ENCODE results near the gene SARDH.
A peak's percentile ranks its signal among the peaks of the same experiment; 100 is the strongest.
"Not testable (repeated sequence)": the region's sequence is repeated elsewhere in the genome, so short reads cannot be mapped to it uniquely, and the experiment has no call there.

The SARDH gene

DNA sequence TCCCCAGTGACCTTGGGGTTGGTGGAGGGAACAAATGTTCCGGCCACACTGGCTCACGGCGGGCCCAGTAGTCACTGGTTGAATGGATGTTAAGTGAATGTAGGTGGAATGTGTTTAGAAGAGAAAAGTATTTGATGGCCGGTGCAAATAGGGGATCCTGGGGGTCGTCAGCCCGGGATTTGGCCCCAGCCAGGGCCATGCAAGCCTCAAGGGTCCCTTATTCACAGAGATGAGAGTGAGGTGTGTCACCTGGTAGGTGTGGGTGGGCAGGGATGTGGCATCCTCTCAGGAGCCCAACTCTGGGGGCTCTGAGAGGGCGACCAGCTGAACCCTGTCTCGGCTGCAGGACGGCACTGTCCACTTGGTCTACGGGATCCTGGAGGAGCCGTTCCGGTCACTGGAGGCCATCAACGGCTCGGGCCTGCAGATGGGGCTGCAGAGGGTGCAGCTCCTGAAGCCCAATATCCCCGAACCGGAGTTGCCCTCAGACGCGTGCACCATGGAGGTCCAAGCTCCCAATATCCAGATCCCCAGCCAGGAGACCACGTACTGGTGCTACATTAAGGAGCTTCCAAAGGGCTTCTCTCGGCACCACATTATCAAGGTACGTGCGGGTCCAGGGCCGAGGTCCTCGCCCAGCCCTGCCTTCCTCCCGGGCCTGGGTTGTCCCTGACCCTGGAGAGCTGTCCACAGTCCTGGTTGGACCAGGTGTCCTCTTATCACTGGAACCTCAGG, 96.1 kb downstream of the SARDH start:
- DNase-seq = no peak

DNA sequence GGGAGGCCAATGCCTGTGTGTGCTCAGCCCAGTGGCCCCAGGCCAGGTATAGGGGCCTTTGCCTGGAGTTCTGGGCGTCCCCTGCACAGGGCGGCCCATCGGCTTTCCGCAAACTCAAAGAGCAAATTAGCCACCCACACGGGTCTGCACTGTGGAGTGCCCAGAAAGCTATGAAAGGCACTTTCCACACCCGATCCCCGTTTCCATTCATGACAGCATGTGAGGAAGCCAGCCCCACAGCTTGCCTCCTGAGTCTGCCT, 96.8 kb downstream of the SARDH start:
- no peak for DNase-seq

DNA sequence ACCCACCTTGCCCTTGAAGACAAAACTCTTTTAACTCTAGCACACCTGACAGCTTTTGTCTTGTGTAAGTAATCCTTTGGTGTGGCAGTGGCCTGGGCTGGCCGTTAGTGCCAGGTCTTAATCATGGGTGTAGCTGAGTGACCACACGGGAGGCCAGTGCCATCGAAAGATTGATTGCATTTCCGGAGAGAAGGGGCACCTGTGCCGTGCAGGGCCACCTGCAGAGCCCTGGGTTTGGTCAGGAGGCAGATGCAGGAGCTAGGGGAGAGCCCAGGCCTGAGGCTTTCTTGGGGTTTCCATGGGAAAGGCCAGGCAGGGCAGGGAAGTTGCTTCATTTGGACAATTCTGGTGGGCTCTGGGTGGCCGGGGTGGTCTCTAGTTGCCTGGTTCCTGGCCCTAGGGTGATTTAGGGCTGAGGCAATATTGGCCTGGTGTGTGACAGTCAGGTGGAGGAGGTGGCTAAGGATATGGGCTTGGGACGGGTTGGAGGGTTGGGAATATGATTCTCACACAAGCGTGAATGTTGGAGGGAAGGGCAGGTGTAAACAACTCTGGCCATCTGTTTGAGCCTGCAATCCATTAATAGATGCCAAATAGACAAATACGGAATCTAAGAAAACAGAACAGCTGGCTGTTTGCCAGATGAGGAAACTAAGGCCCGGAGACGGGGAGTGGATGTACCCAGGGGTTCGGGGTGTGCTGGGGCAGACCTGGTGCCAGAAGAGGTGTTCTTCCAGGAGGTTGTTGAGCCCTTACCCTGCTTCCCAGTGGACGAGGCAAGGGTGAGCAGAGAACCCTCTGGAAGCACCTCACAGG, 97.4 kb downstream of the SARDH start:
- DNase-seq = peak; percentile 17

DNA sequence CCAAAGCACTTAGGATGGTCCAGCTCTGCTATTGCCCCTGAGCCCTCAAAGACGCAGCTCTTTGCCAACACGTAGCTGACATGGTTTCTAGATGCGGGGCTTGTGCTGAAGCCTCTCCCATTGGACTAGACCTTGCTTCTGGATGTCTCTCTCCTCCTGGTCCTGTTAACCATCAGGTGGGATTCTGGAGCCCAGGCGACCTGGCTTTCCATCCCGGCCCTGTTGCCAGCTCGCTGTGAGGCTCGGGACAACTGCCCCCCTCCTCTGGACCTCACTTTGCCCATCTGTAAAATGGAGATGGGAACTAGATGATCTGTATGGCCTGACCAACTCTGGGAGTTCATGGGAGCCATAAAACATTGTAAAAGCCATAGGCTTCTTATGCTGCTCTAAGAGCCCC, 98.0 kb downstream of the SARDH start:
- DNase-seq = no peak

DNA sequence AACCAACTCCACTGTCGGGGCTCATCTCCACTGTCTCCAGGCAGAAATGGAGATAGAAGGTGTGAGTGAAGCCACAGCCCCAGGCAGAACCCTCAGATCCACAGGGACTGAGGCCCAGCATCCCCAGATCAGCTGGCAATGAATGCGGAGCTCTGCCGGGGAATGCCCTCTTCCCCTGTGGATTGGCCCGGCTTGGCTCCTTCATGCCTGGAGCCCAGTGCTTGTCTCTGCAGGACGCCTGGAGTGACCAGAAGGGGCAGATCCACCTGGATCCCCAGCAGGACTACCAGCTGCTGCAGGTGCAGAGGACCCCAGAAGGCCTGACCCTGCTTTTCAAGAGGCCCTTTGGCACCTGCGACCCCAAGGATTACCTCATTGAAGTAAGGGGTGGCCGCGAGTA, 98.5 kb downstream of the SARDH start:
- no peak for DNase-seq

DNA sequence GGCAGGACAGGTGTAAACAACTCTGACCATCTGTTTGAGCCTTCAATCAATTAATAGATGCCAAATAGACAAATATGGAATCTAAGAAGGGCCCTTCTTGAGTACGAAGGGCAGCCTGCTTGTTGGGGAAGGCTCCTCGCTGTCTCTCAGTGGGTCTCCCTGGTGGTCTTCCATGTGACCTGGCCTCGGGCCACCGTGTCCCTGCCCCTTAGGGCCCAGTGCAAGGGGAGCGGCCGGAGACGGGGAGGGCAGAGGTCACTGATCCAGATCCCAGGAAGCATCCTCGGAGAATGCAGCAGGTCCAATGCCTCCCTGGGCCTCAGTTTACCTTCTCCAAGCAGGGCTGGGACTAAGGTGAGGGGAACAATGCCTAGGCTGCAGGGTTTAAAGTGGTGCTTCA, 99.4 kb downstream of the SARDH start:
- DNase-seq = no peak

DNA sequence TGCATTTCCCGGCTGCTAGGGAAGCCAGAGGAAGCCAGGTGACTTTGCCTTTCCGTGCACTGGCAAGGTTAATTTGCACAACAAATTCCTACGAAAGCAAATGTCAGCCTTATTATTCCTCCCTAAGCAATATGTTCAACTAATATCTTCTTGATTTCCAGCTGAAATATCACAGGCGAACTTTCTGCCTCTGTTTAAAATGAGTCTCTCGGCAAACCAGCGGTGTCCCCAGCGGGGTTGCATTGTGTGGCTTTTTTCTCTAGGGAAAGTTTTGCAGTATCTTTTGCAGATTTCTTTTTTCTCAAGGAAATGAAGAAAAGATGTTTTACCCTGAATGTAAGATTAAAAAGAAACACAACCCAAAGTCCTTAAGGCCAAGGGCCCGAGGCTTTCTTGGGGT, 100.1 kb downstream of the SARDH start:
- DNase-seq = no peak

DNA sequence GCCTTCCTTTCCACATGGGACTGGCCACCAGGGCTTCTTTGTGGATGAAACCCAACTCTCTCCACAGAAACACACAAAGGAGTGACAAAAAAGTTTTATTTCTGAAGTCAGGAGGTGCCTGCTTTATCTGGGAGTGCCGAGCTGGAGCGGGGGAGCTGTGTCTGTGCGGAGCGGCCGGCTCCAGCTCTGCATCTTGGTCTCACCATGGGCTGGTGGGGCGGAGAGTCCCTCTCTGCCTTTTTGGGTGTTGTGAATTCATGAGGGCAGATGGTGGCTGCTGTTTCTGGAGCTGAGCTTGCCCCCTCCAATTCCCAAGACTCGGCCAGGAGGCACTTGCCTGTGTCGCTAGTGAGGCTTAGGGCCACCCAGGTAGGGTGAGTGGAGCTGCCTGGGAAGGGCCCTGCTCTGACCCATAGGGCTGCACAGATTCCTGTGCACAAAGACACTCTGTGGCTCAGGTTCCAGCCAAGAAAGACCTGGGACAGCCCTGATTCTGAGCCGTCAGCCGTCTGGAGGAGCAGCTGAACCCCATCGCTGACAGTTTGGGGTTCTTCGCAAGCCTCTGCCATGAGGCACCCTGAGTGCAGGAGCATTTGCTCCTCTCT, 100.6 kb downstream of the SARDH start:
- no peak for DNase-seq

DNA sequence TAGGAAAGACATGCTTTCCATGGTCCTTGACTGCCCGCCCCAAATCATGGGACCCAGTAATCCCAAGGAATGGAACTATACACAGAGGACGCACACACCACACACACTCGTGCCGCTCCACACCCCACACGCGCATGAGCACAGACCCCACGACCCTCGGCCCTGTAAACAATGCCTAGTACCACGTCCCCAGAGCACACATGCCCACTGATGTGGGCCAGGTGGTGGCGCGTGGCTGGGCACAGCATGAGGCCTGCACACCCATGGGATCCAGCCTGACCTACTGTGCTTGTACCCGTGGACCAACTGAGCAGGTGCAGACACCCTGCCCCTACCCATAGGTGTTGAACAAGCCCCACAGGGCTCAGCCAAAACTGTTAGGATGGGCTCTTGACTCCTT, 101.2 kb downstream of the SARDH start:
- no peak for DNase-seq

DNA sequence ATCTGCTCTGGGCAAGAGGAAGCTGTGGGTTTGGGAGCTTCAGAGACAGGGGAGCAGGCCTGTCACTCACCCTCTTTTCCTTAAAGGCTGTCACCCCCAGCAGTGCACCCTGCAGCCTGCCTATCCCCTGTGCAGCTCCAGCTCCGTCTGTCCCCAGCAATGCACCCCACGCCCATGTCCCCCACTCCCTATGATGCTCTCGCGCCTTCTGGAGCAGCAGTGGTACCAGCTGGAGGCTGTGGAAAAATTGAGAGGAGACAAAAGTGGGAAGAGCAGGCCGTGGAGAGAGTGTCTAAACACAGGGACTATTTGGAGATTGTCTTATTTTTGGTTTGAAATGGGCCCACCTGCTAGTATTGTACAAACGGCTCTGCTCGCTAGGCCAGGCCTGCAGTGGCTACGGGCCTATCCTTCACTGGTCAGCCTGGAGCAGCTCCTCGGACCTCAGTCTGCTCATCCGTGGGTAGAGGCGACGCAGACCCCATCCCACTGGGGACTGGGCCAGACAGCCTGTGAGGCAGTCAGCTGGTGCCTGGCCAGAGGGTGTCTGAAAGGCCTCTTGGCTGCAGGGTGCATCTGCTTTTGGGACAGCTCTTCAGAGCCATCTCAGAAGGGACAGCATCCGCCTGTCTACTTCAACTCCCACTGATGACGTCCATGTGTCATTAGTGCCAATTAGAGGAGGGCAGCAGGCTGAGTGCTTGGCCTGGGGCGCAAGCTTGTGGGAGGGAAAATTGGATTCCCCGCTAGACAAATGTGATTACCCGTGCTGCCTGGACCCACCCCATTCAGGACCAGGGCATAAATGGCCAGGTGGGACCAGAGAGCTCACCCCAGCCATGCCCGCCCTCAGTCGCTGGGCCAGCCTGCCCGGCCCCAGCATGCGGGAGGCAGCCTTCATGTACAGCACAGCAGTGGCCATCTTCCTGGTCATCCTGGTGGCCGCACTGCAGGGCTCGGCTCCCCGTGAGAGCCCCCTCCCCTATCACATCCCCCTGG, 102.3 kb downstream of the SARDH start, which contains the start of gene DBH:
TSS of gene DBH (plus strand) at position 831 of the 999 bp plus-strand sequence. CDS start at position 840, 9 bp downstream.
- DNase-seq = no peak

DNA sequence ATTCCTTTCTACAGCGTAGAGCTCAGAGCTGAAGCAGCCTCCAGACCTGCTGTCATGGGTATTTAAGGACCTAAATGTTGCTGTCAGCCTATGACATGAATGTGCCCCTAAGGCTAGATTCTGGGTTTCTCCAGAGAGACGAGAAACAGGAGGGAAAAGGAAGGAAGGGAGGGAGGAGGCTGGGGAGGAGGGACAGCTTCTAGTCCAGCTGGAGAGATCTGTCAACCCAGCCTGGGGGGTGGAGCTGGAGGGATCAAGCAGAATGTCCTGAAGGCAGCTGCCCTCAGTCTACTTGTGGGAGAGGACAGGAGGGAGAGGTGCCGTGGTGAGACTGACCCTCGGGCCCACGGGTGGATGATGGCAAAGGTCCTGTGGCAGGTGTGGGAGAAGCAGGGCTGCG, 103.1 kb downstream of the SARDH start:
- DNase-seq = no peak

DNA sequence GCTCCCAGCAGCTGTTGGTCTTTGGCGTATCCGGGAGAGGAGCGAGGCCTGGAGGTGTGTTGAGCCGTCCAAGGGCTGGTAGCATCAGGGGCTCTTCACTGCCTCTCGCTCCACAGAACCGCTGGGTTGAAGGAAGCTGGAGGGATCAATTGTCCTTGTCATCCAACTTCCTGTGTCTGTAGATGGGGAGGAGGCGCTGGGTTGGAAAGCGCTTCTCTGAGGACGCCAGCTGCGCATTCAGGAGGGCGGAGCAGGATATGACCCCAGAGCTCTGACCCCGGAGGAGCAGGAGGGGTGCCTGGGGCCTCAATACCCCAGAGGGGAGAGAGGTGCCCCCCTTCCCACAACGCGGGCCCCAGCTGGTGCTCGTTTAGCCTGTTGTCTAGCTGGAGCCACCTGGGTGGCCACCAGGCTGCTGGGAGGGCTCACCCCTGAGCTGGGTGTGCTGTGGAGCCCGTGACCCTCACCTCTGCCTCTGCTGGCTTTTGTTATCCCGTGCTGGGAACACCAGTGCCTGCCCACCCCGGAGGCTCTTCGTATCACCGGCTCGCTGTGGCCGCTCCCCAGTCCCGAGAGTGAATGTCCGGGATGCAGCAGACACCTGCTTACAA, 104.0 kb downstream of the SARDH start:
- DNase-seq = peak; percentile 69

DNA sequence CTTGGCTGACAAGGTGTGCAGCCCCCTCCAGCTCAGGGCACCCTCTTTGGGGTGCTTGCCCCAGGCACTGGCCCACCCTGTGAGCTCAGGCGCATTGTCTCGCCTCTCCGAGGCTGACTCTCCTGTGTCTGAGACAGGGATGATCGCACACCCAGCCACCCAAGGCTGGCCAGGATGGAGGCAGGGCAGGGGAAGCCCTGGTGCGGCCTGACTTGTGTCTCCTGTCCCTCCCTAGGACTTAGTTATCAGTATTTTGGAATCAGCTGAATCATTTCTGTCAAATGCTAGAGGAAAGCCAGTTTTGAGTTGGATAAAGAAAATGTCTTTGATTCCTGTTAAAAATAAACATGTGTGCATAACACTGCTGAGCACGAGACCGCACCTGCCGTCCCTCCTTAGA, 104.5 kb downstream of the SARDH start:
- peak; percentile 74 for DNase-seq

DNA sequence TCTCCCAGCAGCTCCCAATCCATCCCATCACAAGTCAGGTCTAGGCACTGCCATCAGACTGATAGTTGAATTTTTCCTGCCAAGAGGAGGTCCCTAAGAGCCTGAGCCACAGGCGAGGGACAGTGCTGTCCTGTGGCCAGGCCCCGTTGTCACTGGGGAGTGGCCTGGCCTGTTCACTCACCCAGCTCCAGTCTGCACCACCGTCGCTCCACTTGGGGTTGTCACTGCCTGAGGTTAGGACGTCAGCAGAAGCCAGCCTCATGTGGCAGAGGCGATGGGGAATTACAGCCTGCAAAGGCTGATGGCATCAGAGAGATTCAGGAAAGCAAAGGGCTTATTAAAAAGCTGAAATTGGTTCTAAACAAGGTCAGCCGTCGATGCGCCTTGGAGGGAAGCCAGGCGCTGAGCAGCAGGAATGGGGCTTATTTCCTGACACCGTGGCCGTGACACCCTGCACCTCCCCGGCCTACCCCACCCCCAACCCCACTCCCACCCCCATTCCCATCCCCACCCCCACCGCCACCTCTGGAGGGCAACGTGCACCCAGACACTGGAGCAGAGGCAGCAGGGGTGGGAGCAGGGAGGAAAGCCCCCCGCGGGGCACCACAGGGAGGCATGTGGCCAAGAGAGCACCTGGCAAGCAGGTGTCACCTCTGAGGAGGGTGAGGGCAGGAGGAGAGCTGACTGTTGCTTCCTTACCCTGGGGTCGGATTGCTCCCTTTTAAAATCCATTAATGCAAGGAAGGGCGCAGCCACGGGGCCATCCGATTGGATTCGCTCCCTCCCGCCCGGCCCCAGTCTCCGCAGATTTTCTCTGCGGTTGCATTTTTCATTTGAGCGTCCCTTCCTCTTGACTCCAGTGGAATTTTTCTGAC, 105.1 kb downstream of the SARDH start:
- peak; percentile 95 for DNase-seq

DNA sequence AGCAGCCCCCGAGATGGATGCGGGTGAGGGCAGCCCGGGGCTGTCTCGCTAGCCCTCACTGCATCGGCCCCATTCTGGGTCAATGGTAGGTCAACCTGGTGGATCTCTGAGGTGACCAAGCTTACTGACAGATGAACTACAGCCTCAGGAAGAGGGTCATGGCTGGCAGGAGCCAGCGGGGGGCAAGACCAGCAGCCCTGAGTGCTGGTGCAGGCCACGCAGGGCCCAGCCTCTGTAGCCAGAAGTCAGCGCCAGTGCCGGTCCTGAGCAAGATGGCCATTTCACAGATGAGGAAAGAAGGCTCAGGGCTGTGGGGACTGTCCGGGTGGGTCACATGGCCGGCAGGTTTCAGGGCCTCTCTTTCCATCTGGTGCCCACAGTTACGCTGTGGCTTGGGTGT, 107.0 kb downstream of the SARDH start:
- no peak for DNase-seq

DNA sequence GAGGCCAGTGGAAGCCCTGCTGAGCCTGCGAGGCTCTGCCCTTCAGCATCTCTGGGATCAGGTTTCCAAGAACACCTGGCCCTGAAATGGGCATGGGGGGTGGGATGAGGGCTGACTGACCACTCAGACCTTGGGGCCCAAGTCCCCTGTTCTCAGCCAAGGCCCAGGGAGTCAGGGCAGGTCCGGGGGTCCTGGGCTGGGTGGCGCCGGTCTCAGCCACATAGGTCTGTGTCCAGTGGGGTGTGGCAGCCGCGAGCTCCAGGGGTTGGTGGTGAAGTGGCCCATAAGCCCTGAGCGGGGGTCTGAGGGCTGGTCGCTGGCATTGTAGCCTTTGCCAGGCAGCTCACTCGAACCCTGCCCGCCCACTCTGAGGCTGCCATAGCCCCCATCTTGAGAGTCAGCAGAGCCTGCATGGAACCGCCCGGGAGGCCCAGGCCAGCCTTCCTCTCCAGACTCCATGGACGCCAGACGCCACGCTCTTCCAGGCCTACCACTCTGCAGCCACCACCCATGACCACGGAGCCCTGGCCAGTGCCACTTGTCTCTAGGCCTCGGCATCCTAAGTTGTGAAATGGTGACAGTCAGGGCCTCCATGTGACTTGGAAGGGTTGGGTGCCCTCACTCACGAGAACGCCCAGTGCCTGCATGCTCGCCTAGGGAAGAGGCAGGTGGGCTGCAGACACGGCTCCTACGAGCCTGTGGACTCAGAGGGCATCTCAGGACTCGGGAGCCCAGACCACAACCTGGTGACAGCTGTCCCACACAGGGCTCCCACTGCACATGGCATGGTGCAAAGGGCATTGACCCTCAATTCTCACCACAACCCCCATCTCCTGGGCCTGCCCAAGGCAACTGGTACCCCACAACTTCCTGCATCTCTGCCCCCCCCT, 108.7 kb downstream of the SARDH start:
- DNase-seq = no peak

DNA sequence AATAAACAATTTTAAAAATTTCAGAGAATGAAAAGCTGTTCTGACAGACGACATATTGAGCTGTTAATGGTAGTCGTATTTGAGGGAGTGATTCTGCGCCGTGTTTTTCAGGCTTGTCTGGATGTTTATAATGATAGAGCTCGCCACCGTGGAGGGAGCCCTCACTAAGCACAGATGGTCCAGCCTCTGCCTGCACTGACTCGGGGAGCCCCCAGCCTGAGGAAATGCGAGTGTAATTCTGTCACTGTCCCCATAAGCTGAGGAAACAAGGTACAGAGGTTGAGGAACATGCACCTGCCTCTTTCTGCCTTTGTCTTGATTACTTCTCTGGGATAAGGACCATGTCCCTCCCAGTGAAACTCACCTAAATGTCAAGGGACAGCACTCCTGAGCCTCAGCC, 109.4 kb downstream of the SARDH start:
- DNase-seq = no peak

DNA sequence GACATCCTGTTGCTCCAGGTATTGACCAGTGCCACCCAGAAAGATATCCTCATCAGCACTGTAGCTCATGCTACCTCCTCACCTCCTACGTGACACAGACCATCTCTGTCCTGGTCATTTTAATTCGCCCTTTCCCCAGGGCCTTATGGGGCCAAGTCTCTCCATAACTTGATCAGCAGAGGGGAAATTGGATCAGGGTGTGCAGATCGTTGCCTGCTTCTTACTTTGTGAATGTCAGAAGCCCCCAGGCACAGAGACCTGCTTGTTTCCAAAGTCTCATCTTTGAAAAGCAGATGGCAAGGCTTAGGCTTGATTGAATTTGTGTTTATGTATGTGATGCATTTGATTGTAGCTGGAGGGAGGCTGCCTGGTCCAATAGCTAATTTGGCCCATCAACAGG, 110.8 kb downstream of the SARDH start:
- no peak for DNase-seq

DNA sequence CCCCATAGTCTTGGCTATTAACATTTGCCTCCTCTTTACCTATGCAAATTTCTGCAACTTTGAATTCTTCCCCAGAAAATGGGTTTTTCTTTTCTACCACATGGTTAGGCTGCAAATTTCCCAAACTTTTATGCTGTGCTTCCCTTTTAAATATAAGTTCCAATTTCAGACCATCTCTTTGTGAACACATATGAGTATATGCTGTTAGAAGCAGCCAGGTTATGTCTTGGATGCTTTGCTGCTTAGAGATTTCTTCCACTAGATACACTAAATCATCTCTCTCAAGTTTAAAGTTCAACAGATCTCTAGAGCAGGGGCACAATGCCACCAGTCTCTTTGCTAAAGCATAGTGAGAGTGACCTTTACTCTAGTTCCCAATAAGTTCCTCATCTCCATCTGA, 112.1 kb downstream of the SARDH start:
- DNase-seq = not testable (repeated sequence)

DNA sequence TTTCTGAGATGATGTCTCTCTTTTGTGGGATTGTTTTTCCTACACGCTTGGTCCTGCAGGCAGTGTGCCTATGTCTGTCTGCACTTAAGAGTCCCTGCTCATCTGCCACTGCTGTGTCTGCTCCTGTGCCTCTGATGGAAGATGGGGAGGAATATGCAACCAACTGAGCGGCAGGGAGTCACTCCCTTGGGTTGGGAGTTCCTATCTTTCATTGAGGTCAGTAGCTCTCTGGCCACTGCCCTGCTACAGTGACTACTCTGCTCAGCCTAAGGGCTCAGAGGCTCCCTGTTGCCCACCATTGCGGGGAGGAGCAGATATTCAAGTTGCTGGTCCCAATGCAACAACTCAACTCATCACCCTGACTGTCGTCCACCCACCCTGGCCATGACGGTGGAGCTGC, 115.6 kb downstream of the SARDH start:
- no peak for DNase-seq
